GM21528 (cell line): ENCODE data around the gene C14orf132.

ENCODE experiments used
- ATAC-seq: cut with Tn5 transposase; IDR thresholded peaks from one replicate; pipeline ENCODE4 v1.9.1; 2021; ENCODE audit warnings: mild to moderate bottlenecking, moderate library complexity; ENCODE audit not compliant: unreplicated experiment, low FRiP score

The C14orf132 gene

GRCh38 chr14:96039633-96040311 lies 610 bp downstream of the C14orf132 start:
- no peak for ATAC-seq

- no peak for ATAC-seq
Measured at GRCh38 chr14:96040828-96041371, 1.7 kb downstream of the C14orf132 start.

GRCh38 chr14:96042248-96042930 lies 3.2 kb downstream of the C14orf132 start:
- no peak for ATAC-seq

- no peak for ATAC-seq
Measured at GRCh38 chr14:96046630-96047029, 7.5 kb downstream of the C14orf132 start.

GRCh38 chr14:96047101-96047500 lies 7.9 kb downstream of the C14orf132 start:
- no peak for ATAC-seq

- ATAC-seq: no peak
Measured at GRCh38 chr14:96049932-96050331, 10.8 kb downstream of the C14orf132 start.

- no peak for ATAC-seq
Measured at GRCh38 chr14:96050482-96050881, 11.3 kb downstream of the C14orf132 start.

GRCh38 chr14:96051231-96051630 lies 12.1 kb downstream of the C14orf132 start:
- no peak for ATAC-seq

GRCh38 chr14:96051642-96052540 lies 12.7 kb downstream of the C14orf132 start:
- no peak for ATAC-seq

- ATAC-seq: no peak
Measured at GRCh38 chr14:96052541-96053247, 13.5 kb downstream of the C14orf132 start.

GRCh38 chr14:96053248-96053599 lies 14.1 kb downstream of the C14orf132 start:
- no peak for ATAC-seq

- no peak for ATAC-seq
Measured at GRCh38 chr14:96053600-96054381, 14.6 kb downstream of the C14orf132 start.

GRCh38 chr14:96054661-96055060 lies 15.5 kb downstream of the C14orf132 start:
- no peak for ATAC-seq

GRCh38 chr14:96055065-96055752 lies 16.0 kb downstream of the C14orf132 start:
- ATAC-seq: no peak

GRCh38 chr14:96055753-96056508 lies 16.8 kb downstream of the C14orf132 start:
- ATAC-seq: no peak

GRCh38 chr14:96056509-96057422 lies 17.6 kb downstream of the C14orf132 start:
- ATAC-seq: no peak

GRCh38 chr14:96057738-96058137 lies 18.6 kb downstream of the C14orf132 start:
- no peak for ATAC-seq
